GM19324 (cell line): ENCODE results near the gene TMPRSS6.

Source experiments
- ATAC-seq: cut with Tn5 transposase; IDR thresholded peaks from one replicate; pipeline ENCODE4 v1.9.1; 2021; ENCODE audit warnings: mild to moderate bottlenecking, moderate library complexity; ENCODE audit not compliant: unreplicated experiment, low FRiP score

TMPRSS6 gene

GRCh38 chr22:37054056-37054395 is 55.5 kb downstream of the TMPRSS6 start:
- ATAC-seq: no peak

GRCh38 chr22:37053310-37054055 is 56.0 kb downstream of the TMPRSS6 start:
- no peak for ATAC-seq

- ATAC-seq: no peak
Observed at GRCh38 chr22:37052386-37053309, 56.9 kb downstream of the TMPRSS6 start.

- no peak for ATAC-seq
Observed at GRCh38 chr22:37051391-37052385, 57.8 kb downstream of the TMPRSS6 start, which contains the start of gene KCTD17. Gene KCTD17, plus strand, starts transcription at chr22:37051742. Its CDS starts 19 bp downstream, at chr22:37051761.

- no peak for ATAC-seq
Observed at GRCh38 chr22:37050913-37051312, 58.6 kb downstream of the TMPRSS6 start.

- no peak for ATAC-seq
Observed at GRCh38 chr22:37049224-37049623, 60.3 kb downstream of the TMPRSS6 start.

GRCh38 chr22:37048133-37048532 is 61.4 kb downstream of the TMPRSS6 start:
- no peak for ATAC-seq

- ATAC-seq: no peak
Observed at GRCh38 chr22:37047006-37047405, 62.5 kb downstream of the TMPRSS6 start.

- no peak for ATAC-seq
Observed at GRCh38 chr22:37046589-37046988, 62.9 kb downstream of the TMPRSS6 start.

GRCh38 chr22:37045958-37046357 is 63.6 kb downstream of the TMPRSS6 start:
- ATAC-seq: no peak

- ATAC-seq: no peak
Observed at GRCh38 chr22:37044634-37045625, 64.6 kb downstream of the TMPRSS6 start.

- peak; percentile 65 for ATAC-seq
Observed at GRCh38 chr22:37043828-37044538, 65.5 kb downstream of the TMPRSS6 start.

GRCh38 chr22:37043209-37043827 is 66.2 kb downstream of the TMPRSS6 start:
- no peak for ATAC-seq

GRCh38 chr22:37039466-37039865 is 70.0 kb downstream of the TMPRSS6 start:
- ATAC-seq: no peak

GRCh38 chr22:37037669-37038068 is 71.8 kb downstream of the TMPRSS6 start:
- ATAC-seq: no peak

- no peak for ATAC-seq
Observed at GRCh38 chr22:37036655-37037377, 72.7 kb downstream of the TMPRSS6 start.

- ATAC-seq: no peak
Observed at GRCh38 chr22:37033605-37034430, 75.7 kb downstream of the TMPRSS6 start.
